GM10248 (cell line): ENCODE data around the gene FOXL3.

ENCODE experiments used
- CTCF ChIA-PET: fragments of 300-600 bp; sonication (Branson Sonifier 250); formaldehyde crosslinking; extraction: SDS; loops from one replicate; lab custom pipeline; 2021; ENCODE audit warnings: antibody characterized with exemption; lab: Yijun Ruan, JAX
- POLR2A ChIA-PET: fragments of 350-650 bp; sonication (Branson Sonifier 250); formaldehyde crosslinking; extraction: SDS; loops from one replicate; lab custom pipeline; 2020; ENCODE audit warnings: antibody characterized with exemption; lab: Yijun Ruan, JAX
- DNase-seq: peaks from one replicate; pipeline ENCODE4 v3.0.0; 2012; ENCODE audit errors: extremely low spot score
- CTCF ChIP-seq: IDR thresholded peaks from 2 replicates; pipeline ENCODE4 v1.5.1; 2012; ENCODE audit warnings: mild to moderate bottlenecking, low read depth; ENCODE audit errors: extremely low read depth, missing control alignments, control extremely low read depth

Gene FOXL3

GRCh38 chr7:318476-318875 lies 28.5 kb downstream of the FOXL3 start:
- POLR2A ChIA-PET, result no interaction called here
- CTCF ChIA-PET, result interaction anchor here (1.3 to 2.4 kb wide), 2 partner anchors 455 to 555 kb away, joined by 4 to 8 read pairs; no protein-coding TSS in a partner anchor
- no peak for DNase-seq
- no peak for TF ChIP-seq CTCF

- ChIA-PET CTCF (interaction anchor here (2.4 kb wide), 1 partner anchor 455 kb away, joined by 8 read pairs; no protein-coding TSS in a partner anchor), POLR2A (no interaction called here)
- no peak for DNase-seq
- TF ChIP-seq CTCF, result no peak
These were observed 29.1 kb downstream of the FOXL3 start for GRCh38 chr7:318878-319661.

GRCh38 chr7:320297-320696 lies 30.3 kb downstream of the FOXL3 start:
- ChIA-PET POLR2A (interaction anchor here (0.7 kb wide), 1 partner anchor 27 kb away, joined by 3 read pairs; no protein-coding TSS in a partner anchor), CTCF (interaction anchor here (1.1 to 2.3 kb wide), 2 partner anchors 11 to 553 kb away, joined by 3 to 11 read pairs; no protein-coding TSS in a partner anchor)
- no peak for DNase-seq
- TF ChIP-seq CTCF, result no peak

- ChIA-PET POLR2A (interaction anchor here (0.5 kb wide), 1 partner anchor 603 kb away, joined by 6 read pairs; no protein-coding TSS in a partner anchor), CTCF (interaction anchor here (0.6 to 2.3 kb wide), 21 partner anchors 9 to 551 kb away, joined by 3 to 11 read pairs (median 4); no protein-coding TSS in a partner anchor)
- DNase-seq, result peak; percentile 94
- peak; percentile 95 for TF ChIP-seq CTCF
These were observed 32.2 kb downstream of the FOXL3 start for GRCh38 chr7:322111-322671.

- TF ChIP-seq CTCF, result no peak
- POLR2A ChIA-PET, result no interaction called here
- CTCF ChIA-PET, result interaction anchor here (1.0 to 2.3 kb wide), 7 partner anchors 9 to 550 kb away, joined by 3 to 11 read pairs (median 5); no protein-coding TSS in a partner anchor
- no peak for DNase-seq
These were observed 32.7 kb downstream of the FOXL3 start for GRCh38 chr7:322708-323111.

- POLR2A ChIA-PET, result no interaction called here
- no peak for DNase-seq
- no peak for TF ChIP-seq CTCF
- CTCF ChIA-PET, result interaction anchor here (2.0 kb wide), 1 partner anchor 10 kb away, joined by 7 read pairs; no protein-coding TSS in a partner anchor
These were observed 33.4 kb downstream of the FOXL3 start for GRCh38 chr7:323410-323809.
